Measurements from ENCODE around the gene TSPAN8.

GRCh38 chr12:71085575-71085974 lies 72.2 kb downstream of the TSPAN8 start:
- TF ChIP-seq, protein P1, sequence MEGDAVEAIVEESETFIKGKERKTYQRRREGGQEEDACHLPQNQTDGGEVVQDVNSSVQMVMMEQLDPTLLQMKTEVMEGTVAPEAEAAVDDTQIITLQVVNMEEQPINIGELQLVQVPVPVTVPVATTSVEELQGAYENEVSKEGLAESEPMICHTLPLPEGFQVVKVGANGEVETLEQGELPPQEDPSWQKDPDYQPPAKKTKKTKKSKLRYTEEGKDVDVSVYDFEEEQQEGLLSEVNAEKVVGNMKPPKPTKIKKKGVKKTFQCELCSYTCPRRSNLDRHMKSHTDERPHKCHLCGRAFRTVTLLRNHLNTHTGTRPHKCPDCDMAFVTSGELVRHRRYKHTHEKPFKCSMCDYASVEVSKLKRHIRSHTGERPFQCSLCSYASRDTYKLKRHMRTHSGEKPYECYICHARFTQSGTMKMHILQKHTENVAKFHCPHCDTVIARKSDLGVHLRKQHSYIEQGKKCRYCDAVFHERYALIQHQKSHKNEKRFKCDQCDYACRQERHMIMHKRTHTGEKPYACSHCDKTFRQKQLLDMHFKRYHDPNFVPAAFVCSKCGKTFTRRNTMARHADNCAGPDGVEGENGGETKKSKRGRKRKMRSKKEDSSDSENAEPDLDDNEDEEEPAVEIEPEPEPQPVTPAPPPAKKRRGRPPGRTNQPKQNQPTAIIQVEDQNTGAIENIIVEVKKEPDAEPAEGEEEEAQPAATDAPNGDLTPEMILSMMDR (IDR thresholded peaks at IDR 0.05; ENCODE audit: insufficient read depth, low read depth, low read length), result no peak
- no peak for TF ChIP-seq EZH2 (IDR thresholded peaks at IDR 0.05; ENCODE audit: insufficient read depth, low read length)

All from astrocyte (in vitro differentiated cells and primary cell).